ENCODE data around the gene FOXL1. TPM values are rescaled to one million over a fixed set of nuclear protein-coding genes. Genes with fewer than 3 reads are reported as not detected.

The FOXL1 gene
- total RNA-seq, 1 experiment from 2014 or later: 9.3 TPM

DNA sequence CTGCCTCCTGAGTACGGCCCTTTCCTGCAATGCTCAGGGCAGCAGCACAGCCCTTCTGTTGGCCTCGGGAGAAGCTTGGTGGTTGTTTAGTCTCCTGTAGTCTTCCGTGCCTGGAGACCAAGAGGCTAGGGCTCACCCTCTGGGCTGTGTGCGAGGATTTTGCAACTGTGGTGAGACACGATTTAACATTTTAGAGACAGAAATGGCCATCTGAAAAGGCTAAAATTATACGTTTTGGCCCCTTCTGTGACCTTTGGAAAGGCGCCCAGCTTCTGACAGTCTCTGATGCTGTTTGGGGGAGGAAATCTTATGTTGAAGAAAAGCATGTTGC lies 33.1 kb downstream of the FOXL1 start:
- intact Hi-C loops (cut with micrococcal nuclease; ENCODE audit: unreplicated experiment): no loop called here
- H3K4me1 ChIP-seq (ENCODE audit: control insufficient read depth, insufficient read depth, low read length): no peaks in the 10 kb centered on the region; the same call in 1 of the 2 replicates
- in situ Hi-C loops (cut with HindIII; ENCODE audit: low pct_unique_long_range_greater_than_20kb, low sequenced_read_pairs): no loop called here
- TF ChIP-seq, protein P1, sequence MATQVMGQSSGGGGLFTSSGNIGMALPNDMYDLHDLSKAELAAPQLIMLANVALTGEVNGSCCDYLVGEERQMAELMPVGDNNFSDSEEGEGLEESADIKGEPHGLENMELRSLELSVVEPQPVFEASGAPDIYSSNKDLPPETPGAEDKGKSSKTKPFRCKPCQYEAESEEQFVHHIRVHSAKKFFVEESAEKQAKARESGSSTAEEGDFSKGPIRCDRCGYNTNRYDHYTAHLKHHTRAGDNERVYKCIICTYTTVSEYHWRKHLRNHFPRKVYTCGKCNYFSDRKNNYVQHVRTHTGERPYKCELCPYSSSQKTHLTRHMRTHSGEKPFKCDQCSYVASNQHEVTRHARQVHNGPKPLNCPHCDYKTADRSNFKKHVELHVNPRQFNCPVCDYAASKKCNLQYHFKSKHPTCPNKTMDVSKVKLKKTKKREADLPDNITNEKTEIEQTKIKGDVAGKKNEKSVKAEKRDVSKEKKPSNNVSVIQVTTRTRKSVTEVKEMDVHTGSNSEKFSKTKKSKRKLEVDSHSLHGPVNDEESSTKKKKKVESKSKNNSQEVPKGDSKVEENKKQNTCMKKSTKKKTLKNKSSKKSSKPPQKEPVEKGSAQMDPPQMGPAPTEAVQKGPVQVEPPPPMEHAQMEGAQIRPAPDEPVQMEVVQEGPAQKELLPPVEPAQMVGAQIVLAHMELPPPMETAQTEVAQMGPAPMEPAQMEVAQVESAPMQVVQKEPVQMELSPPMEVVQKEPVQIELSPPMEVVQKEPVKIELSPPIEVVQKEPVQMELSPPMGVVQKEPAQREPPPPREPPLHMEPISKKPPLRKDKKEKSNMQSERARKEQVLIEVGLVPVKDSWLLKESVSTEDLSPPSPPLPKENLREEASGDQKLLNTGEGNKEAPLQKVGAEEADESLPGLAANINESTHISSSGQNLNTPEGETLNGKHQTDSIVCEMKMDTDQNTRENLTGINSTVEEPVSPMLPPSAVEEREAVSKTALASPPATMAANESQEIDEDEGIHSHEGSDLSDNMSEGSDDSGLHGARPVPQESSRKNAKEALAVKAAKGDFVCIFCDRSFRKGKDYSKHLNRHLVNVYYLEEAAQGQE (IDR thresholded peaks at IDR 0.05; ENCODE audit: insufficient read depth in 1 of 2, low read depth in 2 of 2, low read length in 1 of 2): no peak
- TF ChIP-seq, protein P2, sequence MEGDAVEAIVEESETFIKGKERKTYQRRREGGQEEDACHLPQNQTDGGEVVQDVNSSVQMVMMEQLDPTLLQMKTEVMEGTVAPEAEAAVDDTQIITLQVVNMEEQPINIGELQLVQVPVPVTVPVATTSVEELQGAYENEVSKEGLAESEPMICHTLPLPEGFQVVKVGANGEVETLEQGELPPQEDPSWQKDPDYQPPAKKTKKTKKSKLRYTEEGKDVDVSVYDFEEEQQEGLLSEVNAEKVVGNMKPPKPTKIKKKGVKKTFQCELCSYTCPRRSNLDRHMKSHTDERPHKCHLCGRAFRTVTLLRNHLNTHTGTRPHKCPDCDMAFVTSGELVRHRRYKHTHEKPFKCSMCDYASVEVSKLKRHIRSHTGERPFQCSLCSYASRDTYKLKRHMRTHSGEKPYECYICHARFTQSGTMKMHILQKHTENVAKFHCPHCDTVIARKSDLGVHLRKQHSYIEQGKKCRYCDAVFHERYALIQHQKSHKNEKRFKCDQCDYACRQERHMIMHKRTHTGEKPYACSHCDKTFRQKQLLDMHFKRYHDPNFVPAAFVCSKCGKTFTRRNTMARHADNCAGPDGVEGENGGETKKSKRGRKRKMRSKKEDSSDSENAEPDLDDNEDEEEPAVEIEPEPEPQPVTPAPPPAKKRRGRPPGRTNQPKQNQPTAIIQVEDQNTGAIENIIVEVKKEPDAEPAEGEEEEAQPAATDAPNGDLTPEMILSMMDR (IDR thresholded peaks at IDR 0.05): no peak
- TF ChIP-seq SIN3A (IDR thresholded peaks at IDR 0.05; ENCODE audit: borderline replicate concordance, insufficient read depth, low read depth, low read length) (no peak), POLR2AphosphoS5 (IDR thresholded peaks at IDR 0.05; ENCODE audit: low read depth, low read length) (no peak), TCF7L2 (IDR thresholded peaks at IDR 0.05; ENCODE audit: low read depth, low read length) (no peak)
- H3K36me3 ChIP-seq (ENCODE audit: control insufficient read depth, insufficient read depth, low read length): no peaks in the 10 kb centered on the region
- no peak for DNase-seq (ENCODE audit: low read depth, low spot score)
- BruUV-seq (replicated peaks): no TSS peak
- H3K27ac ChIP-seq (ENCODE audit: low read length): no peak overlapping the region
- no peaks in the 10 kb centered on the region for H3K27me3 ChIP-seq (ENCODE audit: control insufficient read depth, insufficient read depth, low read length)
- CTCF ChIA-PET: no interaction called here
- no peaks in the 10 kb centered on the region for H3K9me3 ChIP-seq (ENCODE audit: control insufficient read depth, insufficient read depth, low read depth, low read length)
- no peak for ATAC-seq
- H3K4me3 ChIP-seq (ENCODE audit: low read depth in 2 of 2, low read length in 2 of 2): no peak overlapping the region
- POLR2A ChIA-PET: no interaction called here

DNA sequence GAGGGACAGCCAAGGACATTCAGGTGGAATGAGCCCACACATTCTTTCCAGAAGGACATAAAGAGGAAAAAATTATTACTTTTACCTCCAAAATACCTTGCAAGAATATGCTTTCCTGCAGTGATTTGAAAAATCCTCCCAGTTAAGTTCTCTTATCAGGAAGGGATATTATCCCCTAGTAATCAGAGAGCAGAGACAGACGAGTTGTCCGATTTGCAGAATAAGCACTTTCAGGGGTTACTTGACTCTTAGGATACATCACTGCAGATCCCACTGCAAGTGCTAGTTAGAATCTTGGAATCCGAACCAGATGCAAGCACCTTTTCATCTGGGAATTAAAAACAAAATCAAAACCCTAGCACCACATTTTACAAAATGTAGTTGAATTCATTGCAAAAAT lies 33.6 kb downstream of the FOXL1 start:
- POLR2A ChIA-PET: no interaction called here
- in situ Hi-C loops (cut with HindIII; ENCODE audit: low pct_unique_long_range_greater_than_20kb, low sequenced_read_pairs): no loop called here
- H3K4me3 ChIP-seq (ENCODE audit: low read depth in 2 of 2, low read length in 2 of 2): no peak overlapping the region

More for the DNA sequence above, 33.6 kb downstream of the FOXL1 start:
- H3K27ac ChIP-seq (ENCODE audit: low read length): no peak overlapping the region
- no peaks in the 10 kb centered on the region for H3K27me3 ChIP-seq (ENCODE audit: control insufficient read depth, insufficient read depth, low read length)
- CTCF ChIA-PET: no interaction called here
- no peaks in the 10 kb centered on the region; the same call in 1 of the 2 replicates for H3K4me1 ChIP-seq (ENCODE audit: control insufficient read depth, insufficient read depth, low read length)
- BruUV-seq (replicated peaks): no TSS peak
- TF ChIP-seq POLR2AphosphoS5 (IDR thresholded peaks at IDR 0.05; ENCODE audit: low read depth, low read length) (no peak), TCF7L2 (IDR thresholded peaks at IDR 0.05; ENCODE audit: low read depth, low read length) (no peak), SIN3A (IDR thresholded peaks at IDR 0.05; ENCODE audit: borderline replicate concordance, insufficient read depth, low read depth, low read length) (no peak)
- TF ChIP-seq, protein P2 (IDR thresholded peaks at IDR 0.05): no peak
- TF ChIP-seq, protein P1 (IDR thresholded peaks at IDR 0.05; ENCODE audit: insufficient read depth in 1 of 2, low read depth in 2 of 2, low read length in 1 of 2): no peak
- DNase-seq (ENCODE audit: low read depth, low spot score) (no peak), ATAC-seq (no peak)
- intact Hi-C loops (cut with micrococcal nuclease; ENCODE audit: unreplicated experiment): no loop called here
- H3K9me3 ChIP-seq (ENCODE audit: control insufficient read depth, insufficient read depth, low read depth, low read length): no peaks in the 10 kb centered on the region
- H3K36me3 ChIP-seq (ENCODE audit: control insufficient read depth, insufficient read depth, low read length): no peaks in the 10 kb centered on the region
